HG03565 (cell line): ENCODE measurements around the gene CLDN10.
"Not testable (repeated sequence)": the region's sequence is repeated elsewhere in the genome, so short reads cannot be mapped to it uniquely, and the experiment has no call there.

Experiments
- ATAC-seq: cut with Tn5 transposase; IDR thresholded peaks from one replicate; pipeline ENCODE4 v1.9.1; 2021; ENCODE audit warnings: mild to moderate bottlenecking, moderate library complexity; ENCODE audit not compliant: unreplicated experiment

CLDN10 gene, protein sequence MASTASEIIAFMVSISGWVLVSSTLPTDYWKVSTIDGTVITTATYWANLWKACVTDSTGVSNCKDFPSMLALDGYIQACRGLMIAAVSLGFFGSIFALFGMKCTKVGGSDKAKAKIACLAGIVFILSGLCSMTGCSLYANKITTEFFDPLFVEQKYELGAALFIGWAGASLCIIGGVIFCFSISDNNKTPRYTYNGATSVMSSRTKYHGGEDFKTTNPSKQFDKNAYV

DNA sequence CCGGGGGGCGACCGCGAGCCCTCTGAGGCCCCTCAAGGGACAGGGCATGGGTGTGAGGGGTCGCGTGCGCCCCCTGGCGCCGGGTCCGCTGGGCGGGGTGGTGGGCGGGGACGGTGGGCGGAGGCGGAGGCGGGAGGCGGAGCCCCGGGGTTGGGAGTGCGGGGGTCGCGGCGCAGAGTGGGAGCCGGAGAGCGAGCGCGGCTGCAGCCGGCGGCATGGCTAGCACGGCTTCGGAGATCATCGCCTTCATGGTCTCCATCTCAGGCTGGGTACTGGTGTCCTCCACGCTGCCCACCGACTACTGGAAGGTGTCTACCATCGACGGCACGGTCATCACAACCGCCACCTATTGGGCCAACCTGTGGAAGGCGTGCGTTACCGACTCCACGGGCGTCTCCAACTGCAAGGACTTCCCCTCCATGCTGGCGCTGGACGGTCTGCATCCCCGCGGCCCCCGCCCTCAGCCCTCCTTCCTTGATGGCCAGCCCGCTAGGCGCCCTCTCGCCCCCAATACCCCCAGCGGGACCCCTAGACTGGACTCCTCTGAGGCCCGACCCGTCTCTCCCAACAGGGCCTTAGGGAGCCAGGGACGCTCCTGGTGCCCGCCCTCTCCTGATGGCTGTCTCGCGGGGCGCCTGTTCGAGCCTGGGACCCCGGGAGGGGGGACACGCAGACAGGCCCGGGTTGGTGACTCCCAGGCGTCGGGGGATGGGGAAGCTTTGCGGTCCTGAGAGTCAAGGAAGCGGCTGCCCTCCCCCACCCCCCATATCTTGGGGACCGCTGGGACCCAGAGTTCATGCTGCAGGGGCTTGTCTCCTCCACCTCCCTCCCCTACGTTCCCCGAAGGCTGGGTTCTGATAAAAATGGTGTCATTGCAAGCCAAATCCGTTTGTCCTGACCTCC lies at the start of gene CLDN10:
Gene CLDN10 (plus strand): TSS at position 182 of the 903 bp plus-strand sequence. CDS start 34 bp downstream, at position 216.
- no peak for ATAC-seq

DNA sequence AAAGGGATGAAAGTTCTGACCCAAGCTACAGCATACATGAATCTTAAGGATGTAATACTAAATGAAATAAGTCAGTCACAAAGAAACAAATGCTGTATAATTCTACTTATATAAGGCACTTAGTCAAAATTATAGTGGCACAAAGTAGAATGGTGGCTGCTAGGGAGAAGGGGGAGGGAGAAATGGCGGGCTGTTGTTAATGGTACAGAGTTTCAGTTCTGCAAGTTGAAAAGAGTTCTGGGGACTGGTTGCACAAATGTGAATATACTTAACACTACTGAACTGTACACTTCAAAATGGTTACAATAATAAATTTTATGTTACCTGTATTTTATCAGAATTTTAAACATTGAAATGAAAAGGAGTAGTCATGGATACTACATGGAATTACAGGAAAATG lies 48.9 kb upstream of the CLDN10 start:
- ATAC-seq: no peak

DNA sequence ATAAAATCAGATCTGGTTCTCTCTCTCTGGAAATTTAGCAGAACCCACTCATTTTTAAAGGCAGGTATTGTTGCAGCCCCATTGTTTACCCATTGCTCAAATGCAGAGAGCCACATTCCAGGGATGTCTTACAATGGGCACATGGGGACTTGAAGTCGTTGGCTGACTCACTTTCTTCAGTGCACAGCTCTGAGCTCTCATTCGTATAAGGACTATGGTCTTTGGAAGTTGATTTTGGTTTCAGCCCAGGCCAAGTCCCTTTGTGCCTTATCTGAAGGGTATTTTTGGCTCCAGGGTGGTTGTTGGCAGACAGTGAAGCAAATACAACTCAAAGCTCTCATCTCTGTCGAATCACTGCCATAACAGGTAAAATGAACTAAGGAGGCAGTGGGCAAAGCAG lies 47.3 kb upstream of the CLDN10 start:
- ATAC-seq: no peak

DNA sequence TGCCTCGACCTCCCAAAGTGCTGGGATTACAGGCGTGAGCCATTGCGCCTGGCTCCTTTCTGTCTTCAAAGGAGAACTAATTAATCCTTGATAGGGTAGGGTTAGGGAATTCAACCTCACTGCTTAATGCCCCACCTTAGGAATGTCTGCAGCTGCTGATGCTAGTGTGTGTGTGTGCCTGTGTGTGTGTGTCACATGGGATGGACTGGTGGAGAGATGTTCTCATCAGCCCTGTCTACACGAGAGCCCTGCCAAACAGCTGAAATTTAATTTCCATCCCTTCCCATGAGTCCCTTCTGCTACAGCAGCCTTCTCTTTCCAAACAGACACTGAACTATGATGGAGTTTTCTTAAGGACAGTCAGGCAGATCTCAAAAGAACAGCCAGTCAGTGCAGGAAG lies 46.5 kb upstream of the CLDN10 start:
- no peak for ATAC-seq

DNA sequence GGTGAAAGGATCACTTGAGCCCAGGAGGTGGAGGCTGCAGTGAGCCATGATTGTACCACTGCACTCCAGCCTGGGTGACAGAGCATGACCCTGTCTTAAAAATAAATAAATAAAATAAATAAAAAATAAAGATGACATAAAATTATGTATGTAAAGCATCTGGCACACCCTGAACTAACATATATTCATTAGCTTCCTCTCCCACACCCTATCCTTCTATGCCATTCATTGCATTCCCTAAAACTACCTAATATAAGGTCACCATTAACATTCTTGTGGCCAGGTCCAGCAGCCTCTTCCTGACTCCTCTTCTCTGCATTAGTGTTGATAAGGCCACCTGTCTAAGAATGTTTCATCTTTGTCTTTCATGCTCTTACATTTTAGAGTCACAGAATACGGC lies 44.5 kb upstream of the CLDN10 start:
- no peak for ATAC-seq

DNA sequence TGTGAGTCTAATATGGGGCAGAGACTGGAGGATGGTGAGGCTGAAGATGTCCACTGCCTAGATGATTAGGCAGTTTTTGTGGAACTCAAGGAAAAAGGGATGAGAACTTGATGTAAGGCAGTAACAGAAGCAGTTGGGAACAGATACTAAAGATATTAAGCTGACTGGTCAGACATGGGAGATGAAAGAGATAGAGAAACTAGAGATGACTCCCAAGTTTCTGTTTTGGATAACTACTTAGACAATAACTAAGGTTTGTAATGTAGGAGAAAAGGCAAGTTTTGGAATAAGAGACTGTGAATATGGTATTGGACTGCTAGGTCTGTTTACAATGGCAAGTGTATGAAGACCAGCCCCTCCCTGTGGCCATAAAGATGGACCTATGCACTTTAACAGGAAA lies 43.5 kb upstream of the CLDN10 start:
- ATAC-seq: no peak

DNA sequence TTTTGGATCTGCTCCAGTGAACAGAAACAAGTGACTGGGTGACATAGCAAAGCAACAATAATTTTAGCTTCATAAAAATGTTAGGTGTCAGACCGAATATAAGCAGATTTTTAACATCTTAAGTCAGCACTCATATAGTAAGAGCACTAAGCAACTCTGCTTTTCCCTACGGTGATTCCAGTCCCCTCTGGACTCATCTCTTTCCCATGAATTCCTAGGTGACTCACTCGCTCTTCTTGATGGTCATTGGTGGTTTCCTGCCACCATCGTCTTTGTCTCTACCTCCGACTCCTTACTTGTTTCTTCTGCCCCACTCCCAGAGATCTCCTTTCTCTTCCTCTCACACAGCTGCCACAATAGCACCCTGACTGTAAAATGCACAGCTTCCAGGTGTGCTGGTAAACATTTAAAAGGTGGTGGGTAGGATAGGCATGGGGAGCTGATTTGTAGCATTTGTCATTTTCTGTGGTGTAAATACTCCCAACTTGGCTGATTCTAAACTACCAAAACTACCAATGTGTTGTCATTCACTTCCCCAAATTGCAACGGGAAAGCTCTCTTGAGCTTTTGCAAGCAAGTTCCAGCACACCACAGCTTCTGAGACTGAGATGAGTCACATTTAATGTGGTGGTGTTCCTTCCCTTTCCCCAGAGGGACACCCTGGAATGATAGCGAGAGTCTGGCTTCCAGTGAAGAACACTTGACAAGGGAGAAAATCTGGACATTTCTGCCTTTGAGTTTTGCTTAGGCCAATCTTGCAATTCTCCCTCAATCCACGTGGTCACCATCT lies 42.8 kb upstream of the CLDN10 start:
- ATAC-seq: no peak

DNA sequence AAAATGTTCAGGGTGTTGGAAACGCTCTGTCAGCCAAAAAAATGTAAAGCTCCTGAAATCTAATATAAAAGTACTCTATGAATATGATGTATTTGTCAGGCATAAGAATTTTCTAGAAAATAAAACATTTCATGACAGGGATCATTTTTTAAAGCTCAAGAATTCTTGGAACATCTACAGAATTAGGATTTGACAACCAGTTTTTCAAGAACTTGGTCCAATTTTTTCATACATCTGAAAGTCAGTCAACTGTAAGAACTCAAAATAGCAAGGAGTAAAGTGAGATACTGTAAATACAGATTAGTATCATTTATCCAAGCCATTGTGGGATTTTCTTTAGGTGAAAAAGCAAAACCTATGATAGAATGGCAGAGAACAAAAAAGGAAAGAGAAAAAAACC lies 41.6 kb upstream of the CLDN10 start:
- no peak for ATAC-seq

DNA sequence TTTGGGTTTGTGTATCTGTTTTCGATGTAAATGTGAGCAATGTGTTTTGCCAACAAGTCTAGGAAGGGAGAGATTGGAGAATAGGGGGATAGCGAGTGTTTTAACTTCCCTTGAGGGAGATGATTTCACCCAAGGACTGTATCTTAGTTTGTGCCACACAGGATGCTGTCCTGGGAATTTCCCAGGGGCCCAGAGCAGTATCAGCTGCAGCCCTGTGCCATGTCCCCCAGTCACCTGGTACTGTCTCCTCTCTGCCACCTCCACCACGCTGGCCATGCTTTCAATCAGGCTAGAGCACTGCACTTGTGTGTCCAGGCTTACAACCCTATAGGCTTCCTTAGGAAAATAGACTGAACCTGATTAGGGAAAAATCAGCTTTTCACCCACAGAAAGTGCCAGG lies 40.1 kb upstream of the CLDN10 start:
- no peak for ATAC-seq

DNA sequence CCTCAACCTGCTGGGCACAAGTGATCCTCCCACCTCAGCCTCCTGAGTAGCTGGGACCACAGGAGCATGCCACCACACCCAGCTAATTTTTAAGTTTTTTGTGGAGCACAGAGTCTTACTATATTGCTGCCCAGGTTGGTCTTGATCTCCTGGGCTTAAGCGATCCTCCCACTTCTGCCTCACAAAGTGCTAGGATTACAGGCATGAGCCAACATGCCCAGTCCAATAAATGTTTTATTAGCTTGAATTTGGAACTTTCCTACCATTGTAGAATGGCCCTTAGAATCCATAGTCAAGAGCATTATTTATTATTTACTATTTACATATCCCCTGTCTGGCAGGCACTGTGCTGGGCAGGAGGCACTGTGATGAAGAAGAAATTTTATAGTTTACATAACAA lies 39.6 kb upstream of the CLDN10 start:
- no peak for ATAC-seq

DNA sequence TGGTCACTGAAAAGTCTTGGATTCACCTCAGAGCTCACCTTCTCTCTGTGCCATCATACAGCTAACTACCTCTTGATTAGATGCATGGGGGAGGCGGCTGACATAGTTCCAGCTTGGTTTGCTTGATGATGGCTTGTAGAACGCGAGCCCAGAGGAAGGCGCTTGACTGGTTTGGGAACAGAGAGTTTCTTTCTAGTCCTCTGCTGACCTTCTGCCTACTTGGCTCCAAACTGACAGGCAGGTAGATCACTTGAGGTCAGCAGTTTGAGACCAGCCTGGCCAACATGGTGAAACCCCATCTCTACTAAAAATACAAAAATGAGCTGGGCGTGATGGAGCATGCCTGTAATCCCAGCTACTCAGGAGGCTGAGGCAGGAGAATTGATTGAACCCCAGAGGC lies 36.9 kb upstream of the CLDN10 start:
- not testable (repeated sequence) for ATAC-seq

DNA sequence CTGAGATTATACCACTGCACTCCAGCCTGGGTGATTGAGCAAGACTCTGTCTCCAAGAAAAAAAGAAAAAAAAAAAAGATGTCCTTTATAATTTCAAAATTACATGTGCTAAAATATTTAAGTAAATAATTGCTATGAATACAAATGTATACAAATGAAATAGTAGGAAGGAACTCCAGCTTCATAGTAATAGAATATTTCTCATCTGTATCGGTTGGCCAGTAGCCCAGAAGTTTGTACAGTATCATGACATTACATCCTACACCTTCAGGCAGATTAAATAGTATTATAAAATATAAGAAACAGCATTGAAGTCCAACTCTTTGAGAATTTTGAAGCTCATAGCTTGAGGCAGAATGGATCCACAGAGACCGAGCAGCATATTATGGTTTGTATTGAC lies 36.5 kb upstream of the CLDN10 start:
- ATAC-seq: no peak

DNA sequence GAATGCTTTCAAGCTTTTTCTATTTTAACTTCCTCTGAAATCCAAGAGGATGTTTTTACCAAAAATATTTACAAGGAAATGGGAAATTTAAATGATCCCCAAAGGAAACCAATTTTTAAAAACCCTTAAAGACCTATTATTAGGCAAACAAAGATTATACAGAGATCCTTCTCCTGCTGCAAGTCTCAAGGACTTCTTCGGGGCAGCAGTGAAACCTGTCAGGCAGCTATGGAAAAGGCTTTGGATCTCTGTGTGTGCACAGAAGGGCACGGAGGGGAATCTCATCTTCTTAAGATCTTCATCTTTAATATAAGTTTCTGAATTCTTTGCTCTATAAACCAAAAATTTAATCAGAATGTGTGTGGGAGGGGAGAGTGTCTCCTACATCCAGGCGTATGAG lies 36.0 kb upstream of the CLDN10 start:
- no peak for ATAC-seq

DNA sequence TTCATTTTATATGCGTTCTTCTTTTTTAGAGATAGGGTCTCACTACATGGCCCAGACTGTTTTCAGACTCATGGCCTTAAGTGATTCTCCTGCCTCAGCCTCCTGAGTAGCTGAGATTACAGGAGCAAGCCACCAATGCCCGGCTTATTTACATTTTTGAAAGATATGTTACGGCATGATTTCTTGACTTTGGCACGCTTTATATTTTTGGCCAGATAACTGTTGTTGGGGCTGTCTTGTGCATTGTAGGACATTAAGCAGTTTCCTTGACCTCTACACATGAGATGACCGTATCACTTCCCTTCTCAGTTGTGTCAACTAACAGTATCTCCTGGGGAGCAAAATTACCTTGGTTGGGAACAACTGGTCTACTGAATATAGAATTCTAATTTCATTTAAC lies 28.9 kb upstream of the CLDN10 start:
- no peak for ATAC-seq

DNA sequence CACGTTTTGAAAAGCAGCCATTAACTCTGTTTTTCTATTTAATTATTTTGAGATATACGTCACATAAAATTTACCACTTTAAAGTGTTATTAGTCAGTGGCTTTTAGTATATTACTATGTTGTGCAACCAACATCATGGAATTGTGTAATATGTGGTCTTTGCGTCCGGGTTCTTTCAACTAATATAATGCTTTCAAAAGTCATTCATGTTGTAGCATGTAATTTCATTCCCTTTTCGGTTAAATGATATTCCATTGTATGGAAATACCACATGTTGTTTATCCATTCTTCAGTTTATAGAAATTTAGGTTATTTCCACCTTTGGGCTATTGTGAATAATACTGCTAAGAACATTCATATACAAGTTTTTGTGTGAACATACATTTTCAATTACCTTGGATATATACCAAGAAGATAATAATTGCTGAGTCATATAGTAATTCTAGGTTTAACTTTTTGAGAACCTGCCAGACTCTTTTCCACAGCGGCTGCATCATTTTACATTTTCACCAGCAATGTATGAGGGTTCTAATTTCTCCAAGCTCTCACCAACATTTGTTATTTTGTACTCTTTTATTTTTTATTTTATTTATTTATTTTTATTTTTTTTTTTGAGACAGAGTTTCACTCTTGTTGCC lies 28.1 kb upstream of the CLDN10 start:
- ATAC-seq: no peak

DNA sequence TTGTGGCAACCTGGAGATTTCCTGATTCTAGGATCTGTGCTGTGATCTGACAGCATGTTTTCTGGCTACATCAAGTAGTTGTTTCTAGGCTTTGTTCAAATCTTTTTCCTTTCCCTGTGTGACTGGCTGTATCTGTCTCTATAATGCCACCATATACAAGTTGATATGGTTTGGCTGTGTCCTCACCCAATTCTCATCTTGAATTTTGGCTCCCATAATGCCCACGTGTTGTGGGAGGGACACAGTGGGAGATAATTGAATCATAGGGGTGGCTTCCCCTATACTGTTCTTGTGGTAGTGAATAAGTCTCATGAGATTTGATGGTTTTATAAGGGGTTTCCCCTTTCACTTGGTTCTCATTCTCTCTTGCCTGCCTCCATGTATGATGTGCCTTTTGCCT lies 24.6 kb upstream of the CLDN10 start:
- no peak for ATAC-seq

DNA sequence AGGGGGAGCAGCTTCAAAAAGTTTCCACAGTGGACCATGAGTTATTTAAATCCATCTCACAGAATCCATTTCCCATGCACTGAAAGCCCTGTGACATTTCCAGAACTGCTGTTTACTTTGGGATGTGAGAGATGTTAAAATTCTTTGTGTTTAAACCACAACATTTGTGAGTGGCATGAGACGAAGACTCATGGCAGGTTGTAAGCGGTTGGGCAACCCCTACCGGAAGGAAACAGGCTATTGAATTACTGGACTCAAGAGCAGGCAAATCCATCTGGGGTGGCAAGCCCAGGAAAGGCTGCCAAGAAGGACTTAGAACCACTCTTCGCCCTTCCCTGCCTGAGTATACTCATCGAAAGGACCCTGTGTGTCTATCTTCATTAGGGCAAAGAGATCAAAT lies 22.3 kb upstream of the CLDN10 start:
- ATAC-seq: no peak

DNA sequence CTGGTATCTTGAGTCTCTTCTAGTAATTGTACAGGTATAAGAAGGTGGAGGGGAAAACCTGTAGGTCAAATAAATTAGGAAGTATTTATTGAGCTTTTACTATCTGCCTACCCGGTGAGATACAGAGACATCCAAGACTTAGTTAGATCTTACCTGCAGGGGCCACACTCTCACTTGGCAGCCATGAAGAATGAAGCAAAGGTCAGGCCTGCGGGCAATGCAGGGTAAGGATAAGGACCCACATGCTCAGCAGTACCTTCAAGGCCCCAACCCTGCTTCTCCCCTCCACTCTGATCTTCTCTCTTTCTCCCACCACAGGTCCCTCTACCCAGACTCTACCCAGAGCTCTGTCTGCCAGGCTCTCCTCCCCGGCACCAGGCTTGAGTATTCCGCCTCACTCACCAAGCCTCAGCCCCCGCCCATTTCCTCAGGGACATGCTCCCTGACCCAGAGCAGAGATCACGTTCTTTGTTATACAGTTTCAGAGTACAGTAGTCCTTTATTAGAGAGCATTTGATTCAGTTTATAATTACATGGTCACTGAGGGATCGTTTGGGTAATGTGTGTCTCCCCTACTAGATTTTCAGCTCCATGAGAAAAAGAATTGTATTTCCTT lies 18.9 kb upstream of the CLDN10 start:
- no peak for ATAC-seq

DNA sequence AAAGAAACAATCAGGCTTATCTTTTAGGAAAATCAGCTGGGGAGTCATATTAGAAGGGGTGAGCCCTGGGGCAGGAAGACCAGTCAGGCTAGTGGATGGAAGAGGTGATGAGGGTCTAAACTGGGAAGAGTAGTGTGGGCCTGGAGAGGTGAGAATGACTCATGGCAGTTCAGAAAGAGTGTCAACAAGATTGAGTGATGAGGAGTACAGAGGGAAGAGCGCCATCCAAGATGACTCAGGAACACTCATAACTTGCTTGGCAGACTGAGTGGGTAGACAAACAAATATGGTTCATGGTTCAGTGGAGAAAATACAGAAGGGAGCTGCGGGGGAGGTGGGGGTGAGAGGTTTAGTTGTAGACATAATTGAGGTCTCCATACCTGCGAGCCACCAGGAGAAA lies 17.3 kb upstream of the CLDN10 start:
- ATAC-seq: peak; percentile 76

DNA sequence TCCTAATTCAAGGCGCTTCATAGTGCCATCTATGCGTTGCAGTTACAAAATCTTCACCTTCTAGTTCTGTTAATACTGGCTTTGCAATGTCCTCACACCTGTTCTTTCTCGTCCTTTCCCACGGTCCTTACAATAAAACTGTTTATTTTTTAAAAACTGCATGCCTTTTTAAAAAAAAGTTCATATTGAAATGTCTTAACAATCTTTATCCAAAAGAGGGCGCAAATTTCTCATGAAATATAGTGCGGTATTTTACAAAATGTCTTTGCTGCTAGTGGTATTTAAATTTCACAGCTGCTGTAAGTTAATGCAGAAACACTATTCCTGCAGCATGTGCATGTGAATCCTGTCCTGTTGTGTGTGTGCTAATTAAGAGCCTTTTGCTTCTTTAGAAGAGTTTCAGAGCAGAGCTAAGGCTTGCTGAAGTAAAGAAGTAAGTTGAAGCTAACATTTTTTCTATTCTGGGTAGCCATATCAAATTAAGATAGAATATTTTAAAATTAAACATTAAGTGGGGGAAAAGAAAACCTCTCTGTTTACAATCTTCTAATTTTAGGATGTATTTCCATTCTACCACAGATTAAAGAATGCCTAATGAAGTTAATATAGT lies 15.8 kb upstream of the CLDN10 start:
- ATAC-seq: no peak
